Esophagus squamous epithelium (tissue), 5 donors: ENCODE measurements around the gene MB. TPM values are rescaled to one million over a fixed set of nuclear protein-coding genes. Genes with fewer than 3 reads are reported as not detected.
A peak's percentile ranks its signal among the peaks of the same experiment; 100 is the strongest.

Experiments
- DNase-seq: peaks from one replicate; lab custom pipeline; 2025; lab: John Stamatoyannopoulos, UW
- H3K27ac ChIP-seq, 4 donors: fragments of 200-600 bp; sonication (generic); one replicate each; pipeline ENCODE4 v1.5.1; 2016 to 2019; ENCODE audit warnings: mild to moderate bottlenecking in 1 of 4
- H3K27me3 ChIP-seq, 4 donors: fragments of 200-600 bp; sonication (generic); 1 replicate in 3 of 4; 2 replicates in 1 of 4; pipeline versions ENCODE4 v1.5.1 to v1.6.0; 2017 to 2021; ENCODE audit warnings: antibody characterized with exemption in 1 of 4
- H3K36me3 ChIP-seq, 3 donors: fragments of 200-600 bp; sonication (generic); one replicate each; pipeline ENCODE4 v1.5.1; 2016 to 2019
- H3K4me1 ChIP-seq, 3 donors: fragments of 200-600 bp; sonication (generic); one replicate each; pipeline ENCODE4 v1.5.1; 2017 to 2019
- H3K4me3 ChIP-seq, 4 donors: fragments of 200-600 bp; sonication (generic); 1 replicate in 3 of 4; 2 replicates in 1 of 4; pipeline ENCODE4 v1.5.1; 2016 to 2019; ENCODE audit warnings: mild to moderate bottlenecking in 2 of 4, moderate library complexity in 1 of 4
- H3K9me3 ChIP-seq, 3 donors: fragments of 200-600 bp; sonication (generic); one replicate each; pipeline ENCODE4 v1.5.1; 2016 to 2019
- CTCF ChIP-seq, 6 experiments: fragments of 450-650 bp in 4 of 6; fragments of 200-600 bp in 2 of 6; sonication (generic) in 2 of 6; IDR thresholded peaks; one replicate each; pipeline ENCODE4 v1.5.1; 2016 to 2019; ENCODE audit warnings: antibody characterized with exemption in 6 of 6, mild to moderate bottlenecking in 4 of 6, moderate library complexity in 4 of 6
- POLR2A ChIP-seq, 4 donors: fragments of 450-650 bp; IDR thresholded peaks; one replicate each; pipeline ENCODE4 v1.6.1; 2017; ENCODE audit warnings: antibody characterized with exemption in 4 of 4, mild to moderate bottlenecking in 4 of 4, moderate library complexity in 3 of 4
- WGBS, 2 donors: methylation state at CpG; one replicate each; pipeline ENCODE4 v1.1.5; 2018; 5-methylcytosine and 5-hydroxymethylcytosine counted together
- intact Hi-C: fragments of 100-400 bp; cut with DNase I; formaldehyde crosslinking; loops from one replicate; pipeline ENCODE4 v1.15.0; 2022
- total RNA-seq, 4 donors: library from RNA; depleted of rRNA; stranded (reverse); fragments of >200 nt; gene quantifications; one replicate each; pipeline ENCODE4 v1.1.0, GENCODE V29; 2016
- donor health status: DM: yes; HTN: yes; CAD: no.

Gene MB
- total RNA-seq, 4 donors from 2014 or later = 0.44 to 11.8 (median 5.4) TPM; not detected in 1

GRCh38 chr22:35630387-35630793 is 13.3 kb upstream of the MB start:
- H3K27me3 ChIP-seq = no peaks in the 10 kb centered on the region
- H3K36me3 ChIP-seq = no peaks in the 10 kb centered on the region
- intact Hi-C loops = no loop called here
- H3K4me1 ChIP-seq = peaks cover 3 to 28% (median 9%) of the 10 kb centered on the region in 3 donors
- peak overlapping the region in 3 of 4 donors; percentile 20 to 90 (median 79) for H3K27ac ChIP-seq
- no peaks in the 10 kb centered on the region for H3K9me3 ChIP-seq
- 84 to 97% methylated on average over 2 to 3 of the region's 4 CpGs for WGBS, 2 donors
- no peak overlapping the region for H3K4me3 ChIP-seq
- TF ChIP-seq CTCF (IDR thresholded peaks at IDR 0.05) = no peak
- TF ChIP-seq POLR2A (IDR thresholded peaks at IDR 0.05) = no peak
- no peak for DNase-seq

- H3K36me3 ChIP-seq = no peaks in the 10 kb centered on the region
- 13 to 16% methylated on average over 8 of the region's 9 CpGs for WGBS, 2 donors
- H3K27me3 ChIP-seq = no peaks in the 10 kb centered on the region
- DNase-seq = no peak
- intact Hi-C loops = loop anchor here (10.0 kb wide), 2 partner anchors 295 to 495 kb away; no protein-coding TSS in a partner anchor
- no peak for TF ChIP-seq CTCF (IDR thresholded peaks at IDR 0.05)
- H3K9me3 ChIP-seq = no peaks in the 10 kb centered on the region
- peaks cover 3 to 28% (median 9%) of the 10 kb centered on the region in 3 donors for H3K4me1 ChIP-seq
- no peak overlapping the region for H3K4me3 ChIP-seq
- peak overlapping the region; percentile 38 to 90 (median 83) for H3K27ac ChIP-seq
Measured at GRCh38 chr22:35629406-35630216, 12.5 kb upstream of the MB start.

GRCh38 chr22:35628732-35629131 is 11.6 kb upstream of the MB start:
- WGBS, 2 donors = 75 to 88% methylated on average over 2 to 3 of the region's 3 CpGs
- intact Hi-C loops = loop anchor here (10.0 kb wide), 2 partner anchors 296 to 496 kb away; no protein-coding TSS in a partner anchor
- no peak overlapping the region for H3K4me3 ChIP-seq
- TF ChIP-seq POLR2A (IDR thresholded peaks at IDR 0.05) = no peak
- no peak for TF ChIP-seq CTCF (IDR thresholded peaks at IDR 0.05)
- no peak for DNase-seq
- H3K9me3 ChIP-seq = no peaks in the 10 kb centered on the region
- peaks cover 3 to 28% (median 9%) of the 10 kb centered on the region in 3 donors for H3K4me1 ChIP-seq
- peak overlapping the region; percentile 38 to 90 (median 83) for H3K27ac ChIP-seq
- no peaks in the 10 kb centered on the region for H3K27me3 ChIP-seq
- H3K36me3 ChIP-seq = no peaks in the 10 kb centered on the region

- Histone ChIP-seq H3K9me3 (no peaks in the 10 kb centered on the region), H3K27ac (peak overlapping the region; percentile 79 to 92 (median 88)), H3K27me3 (no peaks in the 10 kb centered on the region), H3K4me3 (peak overlapping the region; percentile 39 to 72 (median 56)), H3K36me3 (no peaks in the 10 kb centered on the region), H3K4me1 (peaks cover 11 to 40% (median 17%) of the 10 kb centered on the region in 3 donors)
- no peak for DNase-seq
- intact Hi-C loops = loop anchor here (10.0 kb wide), 2 partner anchors 297 to 497 kb away; no protein-coding TSS in a partner anchor
- 7% methylated on average over 8 to 12 of the region's 21 CpGs for WGBS, 2 donors
- TF ChIP-seq CTCF (IDR thresholded peaks at IDR 0.05) = peak in 5 of 6 experiments; percentile 41 to 53 (median 46)
- no peak for TF ChIP-seq POLR2A (IDR thresholded peaks at IDR 0.05)
Measured at GRCh38 chr22:35627267-35628041, 10.3 kb upstream of the MB start.
